Large intestine (tissue), 3 donors: ENCODE measurements around the gene DVL2. TPM values are rescaled to one million over a fixed set of nuclear protein-coding genes. Genes with fewer than 3 reads are reported as not detected.
A peak's percentile ranks its signal among the peaks of the same experiment; 100 is the strongest.

Experiments
- DNase-seq, 2 donors: peaks; one replicate each; pipeline versions ENCODE4 v3.0.0 to v3.0.0-alpha.2; 2013
- H3K27ac ChIP-seq: one replicate; pipeline ENCODE4 v1.5.1; 2013; ENCODE audit warnings: low read length
- H3K27me3 ChIP-seq: 2 replicates; pipeline ENCODE4 v1.6.1; 2013; ENCODE audit warnings: low read length; ENCODE audit not compliant: control insufficient read depth, insufficient read depth
- H3K36me3 ChIP-seq: 2 replicates; pipeline ENCODE4 v1.6.1; 2013; ENCODE audit warnings: low read length; ENCODE audit not compliant: control insufficient read depth, insufficient read depth
- H3K4me1 ChIP-seq: one replicate; pipeline ENCODE4 v1.6.1; 2013; ENCODE audit warnings: low read length; ENCODE audit not compliant: control insufficient read depth, insufficient read depth
- H3K4me3 ChIP-seq: one replicate; pipeline ENCODE4 v1.5.1; 2013; ENCODE audit warnings: low read length
- H3K9me3 ChIP-seq: one replicate; pipeline ENCODE4 v1.6.1; 2013; ENCODE audit warnings: mild to moderate bottlenecking, low read depth, low read length, moderate library complexity; ENCODE audit not compliant: control insufficient read depth
- WGBS: methylation state at CpG from one replicate; pipeline ENCODE4 v1.1.5; 2013; ENCODE audit warnings: low lambda C conversion rate; ENCODE audit not compliant: insufficient coverage; 5-methylcytosine and 5-hydroxymethylcytosine counted together
- polyA plus RNA-seq: library from polyadenylated mRNA; unstranded; fragments of 120-200 nt; gene quantifications from one replicate; pipeline ENCODE4 v1.2.1, GENCODE V29; 2013

DVL2 gene
- polyA plus RNA-seq, 1 donor: 44.5 TPM

DNA sequence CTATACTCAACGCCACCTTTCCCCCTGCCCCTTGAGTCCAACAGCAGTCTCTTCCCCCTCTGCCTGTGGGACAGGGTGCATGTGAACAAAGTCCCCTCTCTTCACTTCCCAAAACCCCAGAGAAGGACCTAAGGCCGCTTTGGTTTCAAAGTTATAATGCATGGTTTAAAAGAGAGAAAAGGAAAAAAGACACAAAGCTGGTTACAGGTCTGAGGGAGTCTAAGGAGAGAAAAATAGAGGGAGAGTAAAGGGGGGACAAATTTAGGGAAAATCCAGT, 9.1 kb upstream of the DVL2 start:
- 17% methylated on average over 1 of the region's 2 CpGs for WGBS

DNA sequence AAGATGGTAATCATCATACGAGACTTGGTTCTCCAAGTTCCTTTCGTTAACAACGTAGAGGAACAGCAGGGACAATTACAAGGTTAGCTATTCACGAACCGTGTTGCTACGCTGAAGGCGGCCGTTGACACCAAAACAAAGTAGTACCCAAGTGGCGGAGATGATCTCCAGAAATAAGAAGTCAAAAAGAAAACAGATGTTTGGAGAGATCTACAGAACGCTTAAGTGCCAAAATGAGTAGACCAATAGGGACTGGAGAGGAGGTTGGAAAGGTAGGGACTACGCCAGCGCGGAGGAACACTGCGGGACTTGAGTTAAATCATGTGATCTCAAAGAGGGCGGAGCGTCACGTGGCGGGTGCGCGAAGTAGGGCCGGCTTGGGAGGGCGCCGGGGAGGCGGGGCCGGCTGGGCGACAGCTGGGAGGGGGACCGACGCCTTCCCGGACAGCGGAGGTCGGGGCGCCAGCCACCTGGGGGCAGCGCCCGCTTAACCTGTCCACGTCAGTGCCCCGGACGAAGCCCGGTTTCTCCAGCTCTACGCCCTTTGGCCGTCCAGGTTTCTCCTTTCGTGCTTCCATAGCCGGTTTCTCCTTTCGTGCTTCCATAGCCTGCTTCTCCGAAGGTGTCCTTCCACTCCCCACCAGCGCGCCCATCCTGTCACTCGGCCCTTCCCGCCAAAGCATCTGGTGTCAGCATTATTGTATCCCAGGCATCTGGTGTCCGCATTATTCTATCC, 8.6 kb upstream of the DVL2 start:
- peaks cover 39% of the 10 kb centered on the region for H3K36me3 ChIP-seq
- H3K27me3 ChIP-seq: no peaks in the 10 kb centered on the region
- H3K4me3 ChIP-seq: peak overlapping the region; percentile 95
- no peaks in the 10 kb centered on the region for H3K9me3 ChIP-seq
- WGBS: 0% methylated on average over 2 of the region's 49 CpGs
- H3K27ac ChIP-seq: peak overlapping the region; percentile 99
- peaks cover 14% of the 10 kb centered on the region for H3K4me1 ChIP-seq
- peak; percentile 96 to 97 for DNase-seq

More for the DNA sequence above, 9.1 kb upstream of the DVL2 start:
- H3K9me3 ChIP-seq: no peaks in the 10 kb centered on the region
- H3K27ac ChIP-seq: peak overlapping the region; percentile 99
- no peak for DNase-seq
- peak overlapping the region; percentile 95 for H3K4me3 ChIP-seq
- no peaks in the 10 kb centered on the region for H3K27me3 ChIP-seq
- peaks cover 39% of the 10 kb centered on the region for H3K36me3 ChIP-seq
- peaks cover 14% of the 10 kb centered on the region for H3K4me1 ChIP-seq

DNA sequence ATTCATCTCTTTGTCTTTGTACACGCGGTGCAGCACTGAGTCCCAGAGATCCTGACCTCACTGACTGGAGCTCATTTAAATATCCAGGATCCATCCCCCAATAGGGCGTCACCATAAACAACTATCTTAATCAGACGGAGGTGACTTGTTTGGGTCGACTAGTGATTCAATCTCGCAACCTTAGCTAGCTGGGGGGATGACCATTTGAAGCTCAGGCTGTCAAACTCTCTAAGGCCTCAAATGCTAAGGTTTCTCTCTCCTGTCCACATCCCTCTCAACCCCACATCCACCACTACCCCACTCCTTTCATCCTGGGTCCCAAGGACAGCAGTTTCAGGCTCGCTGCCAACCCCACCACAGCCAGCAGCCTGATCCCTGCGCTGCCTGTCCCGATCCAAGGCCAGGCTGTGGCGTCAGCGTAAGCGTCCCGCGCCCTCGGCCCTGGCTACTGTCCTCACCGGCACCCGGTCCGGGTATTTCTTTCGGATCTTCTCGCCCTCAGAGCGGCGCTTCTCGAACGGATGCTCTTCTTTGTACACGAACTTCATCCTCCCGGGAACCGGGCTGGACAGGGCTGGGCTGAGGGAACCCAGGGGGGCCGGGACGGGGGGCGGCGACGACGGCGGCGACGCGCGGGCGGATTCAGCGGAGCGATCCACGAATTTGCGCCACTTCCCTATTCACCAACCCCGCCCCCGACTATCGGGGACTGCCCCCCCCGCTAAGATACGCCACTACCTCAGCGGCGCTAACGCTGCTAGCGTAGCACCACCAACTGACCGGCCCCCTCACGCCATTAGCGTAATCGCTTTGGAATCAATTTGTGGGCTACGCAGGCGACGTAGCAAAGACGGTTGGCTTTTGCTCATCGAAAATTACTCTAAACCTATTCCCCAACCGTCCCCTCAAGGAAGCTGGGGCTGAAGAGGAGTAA, 7.7 kb upstream of the DVL2 start, which contains the start of gene GABARAP:
Gene GABARAP, minus strand, starts transcription at position 667 of the 934 bp plus-strand sequence. Its CDS starts 119 bp downstream, at position 548.
- DNase-seq: peak; percentile 92 to 96
- Histone ChIP-seq H3K4me3 (peak within 1 kb of the TSS; percentile 95), H3K4me1 (peaks cover 19% of the 10 kb centered on the region), H3K27ac (peak within 1 kb of the TSS; percentile 99), H3K36me3 (peaks cover 42% of the 10 kb centered on the region), H3K9me3 (no peaks in the 10 kb centered on the region), H3K27me3 (no peaks in the 10 kb centered on the region)
- WGBS: no CpG with 5 or more reads among the region's 62 CpGs

DNA sequence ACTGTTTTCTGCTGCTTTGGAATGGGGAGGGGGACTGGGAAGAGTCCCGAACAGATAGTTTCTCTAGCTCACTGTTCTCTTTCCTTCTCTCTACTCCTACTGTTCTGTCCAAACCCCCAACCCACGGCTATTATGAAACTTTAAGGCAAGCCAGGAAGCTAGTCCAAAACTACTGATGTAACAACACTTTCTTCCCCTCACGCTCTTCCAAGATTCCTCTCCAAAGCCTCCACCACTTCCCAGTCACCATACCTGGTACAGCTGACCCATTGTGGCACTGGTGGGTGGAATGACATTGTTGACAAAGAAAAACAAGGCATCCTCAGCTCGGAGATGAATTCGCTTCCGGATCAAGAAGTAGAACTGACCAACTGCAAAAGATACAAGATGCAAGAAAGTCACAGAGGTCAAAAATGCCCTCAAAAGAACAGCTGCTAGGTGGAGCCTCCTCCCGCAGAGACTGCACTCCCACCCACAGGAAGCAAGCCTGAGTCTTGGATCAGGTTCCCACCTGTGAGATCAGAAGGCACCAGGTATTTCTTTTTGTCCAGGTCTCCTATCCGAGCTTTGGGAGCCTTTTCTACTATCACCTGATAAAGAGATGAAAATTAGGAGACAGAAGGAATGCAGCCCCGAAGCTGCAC, 6.9 kb upstream of the DVL2 start:
- peak overlapping the region; percentile 99 for H3K27ac ChIP-seq
- no CpG with 5 or more reads among the region's 9 CpGs for WGBS
- H3K9me3 ChIP-seq: no peaks in the 10 kb centered on the region
- DNase-seq: no peak
- peaks cover 42% of the 10 kb centered on the region for H3K36me3 ChIP-seq
- no peaks in the 10 kb centered on the region for H3K27me3 ChIP-seq
- H3K4me1 ChIP-seq: peaks cover 22% of the 10 kb centered on the region
- peak overlapping the region; percentile 95 for H3K4me3 ChIP-seq

DNA sequence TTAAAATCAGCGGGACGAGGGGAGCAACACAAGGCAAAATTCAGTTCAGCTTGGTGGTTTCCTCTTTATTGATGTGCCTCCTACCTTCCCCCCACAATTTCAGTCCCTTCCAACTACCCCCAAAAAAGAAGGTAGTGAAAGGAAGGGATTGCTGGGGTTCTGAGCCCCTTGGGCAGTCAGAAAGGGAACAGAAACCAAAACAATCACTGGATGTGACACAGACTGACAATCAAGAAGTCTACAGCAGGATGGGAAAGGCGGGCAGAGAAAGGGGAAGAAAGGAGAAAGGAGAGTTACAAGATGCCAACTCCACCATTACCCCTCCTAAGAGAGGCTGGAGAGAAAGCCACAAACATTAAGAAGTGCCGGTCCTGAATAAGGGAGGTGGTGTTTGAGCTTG, 6.1 kb upstream of the DVL2 start:
- H3K27ac ChIP-seq: peak overlapping the region; percentile 99
- H3K27me3 ChIP-seq: no peaks in the 10 kb centered on the region
- peak overlapping the region; percentile 95 for H3K4me3 ChIP-seq
- H3K4me1 ChIP-seq: peaks cover 29% of the 10 kb centered on the region
- H3K36me3 ChIP-seq: peaks cover 42% of the 10 kb centered on the region
- DNase-seq: no peak
- no peaks in the 10 kb centered on the region for H3K9me3 ChIP-seq
- no CpG with 5 or more reads among the region's 4 CpGs for WGBS

DNA sequence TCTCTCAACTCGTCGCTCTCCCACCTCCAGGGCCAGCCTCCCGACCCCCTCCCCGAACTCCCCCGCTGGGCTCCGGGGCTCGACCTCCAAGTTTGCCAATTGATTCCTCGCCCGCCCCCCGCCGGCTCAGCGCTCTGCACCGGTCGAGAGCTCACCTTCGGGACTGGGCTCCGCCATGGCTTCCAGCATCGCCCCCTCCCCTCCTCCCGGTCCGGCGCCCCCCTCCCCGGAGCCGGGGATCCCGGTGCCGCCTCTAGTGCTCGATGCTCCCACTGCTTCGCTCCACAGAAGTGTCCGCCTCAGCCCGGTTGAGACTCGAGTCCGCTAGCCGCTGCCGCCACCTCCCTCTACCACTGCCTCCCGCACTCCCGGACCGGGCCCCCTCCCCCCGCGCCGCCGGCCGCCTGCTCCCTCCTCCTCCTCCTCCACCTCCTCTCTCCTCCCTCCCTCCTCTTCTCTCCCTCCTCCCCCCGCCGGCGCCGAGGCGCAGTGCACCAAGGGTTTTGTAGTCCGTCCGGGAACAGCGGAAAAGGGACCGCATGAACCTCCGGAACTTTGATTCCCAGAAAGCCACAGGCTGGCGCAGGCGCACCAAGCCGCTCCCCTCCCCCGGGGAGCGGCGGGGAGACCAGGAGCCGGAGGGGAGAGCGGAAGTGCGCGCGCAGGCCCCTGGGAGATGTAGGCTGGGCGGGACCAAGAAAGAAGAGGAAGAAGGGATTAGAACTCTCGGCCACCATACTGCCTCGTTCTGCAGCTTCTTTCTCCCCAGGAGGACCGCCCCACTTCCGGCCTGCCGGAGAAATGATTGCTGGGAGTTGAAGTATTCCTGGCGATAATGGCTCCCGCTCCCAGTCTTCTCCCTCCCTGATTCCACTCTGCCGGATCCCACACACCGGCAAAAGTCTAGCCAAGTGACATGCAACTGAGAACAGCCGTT, 5.0 kb upstream of the DVL2 start, which contains the start of gene PHF23:
Gene PHF23, minus strand, starts transcription at position 367 of the 937 bp plus-strand sequence. Its CDS starts 178 bp downstream, at position 189.
- Histone ChIP-seq H3K36me3 (peaks cover 42% of the 10 kb centered on the region), H3K9me3 (no peaks in the 10 kb centered on the region), H3K27ac (peak within 1 kb of the TSS; percentile 66), H3K4me3 (peak within 1 kb of the TSS; percentile 98), H3K27me3 (no peaks in the 10 kb centered on the region), H3K4me1 (peaks cover 32% of the 10 kb centered on the region)
- peak; percentile 100 for DNase-seq
- no CpG with 5 or more reads among the region's 72 CpGs for WGBS

DNA sequence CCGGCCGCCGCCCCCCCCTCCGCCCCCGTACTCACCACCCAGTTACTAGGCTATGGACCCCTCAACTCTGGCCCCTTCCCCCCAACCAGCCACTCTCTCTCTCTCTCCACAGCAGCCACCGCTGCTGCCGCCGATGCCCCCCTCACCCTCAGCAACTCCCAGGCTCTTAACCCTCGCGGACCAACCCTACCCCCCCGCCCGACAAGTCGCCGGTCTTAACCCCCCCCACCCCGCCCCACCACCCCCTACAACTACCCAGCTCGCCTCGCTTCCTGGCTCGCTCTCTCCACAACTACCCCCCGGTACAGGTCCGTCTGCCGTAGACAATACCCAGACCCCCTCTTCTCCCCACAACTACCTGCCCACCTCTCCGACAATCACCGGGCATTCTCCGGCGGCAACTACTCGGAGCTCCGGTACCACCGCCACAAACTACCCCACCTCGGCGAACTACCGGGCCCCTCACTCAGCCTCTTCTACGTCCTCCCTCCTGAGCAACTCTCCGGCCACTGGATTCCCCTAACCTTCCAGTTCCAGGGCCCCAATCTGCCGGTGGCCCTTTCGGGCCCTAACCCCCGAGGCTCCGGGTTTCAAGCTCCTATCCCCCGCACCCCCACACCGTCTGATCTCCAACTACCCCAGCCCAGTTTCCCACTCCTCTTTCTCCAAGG, 4.2 kb upstream of the DVL2 start:
- Histone ChIP-seq H3K27me3 (no peaks in the 10 kb centered on the region), H3K27ac (peak overlapping the region; percentile 66), H3K4me1 (peaks cover 32% of the 10 kb centered on the region), H3K9me3 (no peaks in the 10 kb centered on the region), H3K36me3 (peaks cover 34% of the 10 kb centered on the region), H3K4me3 (peak overlapping the region; percentile 98)
- WGBS: no CpG with 5 or more reads among the region's 39 CpGs
- peak in 1 of 2 donors; percentile 53 for DNase-seq

DNA sequence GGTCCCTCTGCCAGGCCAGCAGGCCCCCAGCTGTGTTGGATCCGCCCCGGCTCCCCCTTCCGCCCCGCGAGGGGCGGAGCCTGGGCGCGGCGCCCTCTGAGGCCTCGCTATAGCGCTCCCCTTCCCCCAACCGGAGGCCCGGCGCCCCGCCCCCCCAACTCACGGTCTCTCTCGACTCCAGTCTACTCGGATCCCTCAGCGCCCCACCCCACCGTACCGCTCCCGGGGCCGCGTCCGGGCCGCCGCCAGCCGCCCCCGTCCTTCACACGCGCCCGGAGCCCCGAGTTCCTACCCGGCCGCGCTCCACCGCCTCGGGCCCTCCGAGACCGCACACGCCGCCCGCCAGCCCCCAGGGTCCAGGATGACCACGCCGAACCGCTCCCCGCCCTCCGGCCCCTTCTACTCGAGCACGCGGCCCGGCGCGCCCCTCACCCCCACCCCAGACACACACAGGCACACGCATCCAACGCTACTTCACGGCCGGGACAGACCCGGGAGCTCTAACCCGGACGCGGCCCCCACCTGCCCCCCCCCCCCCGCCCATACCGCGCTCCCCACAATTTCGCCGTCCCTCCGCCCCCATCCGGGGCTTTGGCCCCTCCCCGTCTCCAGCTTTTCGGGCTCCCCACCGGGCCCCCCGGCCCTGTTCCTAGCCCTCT, 3.6 kb upstream of the DVL2 start:
- H3K4me1 ChIP-seq: peaks cover 32% of the 10 kb centered on the region
- H3K9me3 ChIP-seq: no peaks in the 10 kb centered on the region
- H3K27me3 ChIP-seq: no peaks in the 10 kb centered on the region
- peak overlapping the region; percentile 98 for H3K4me3 ChIP-seq
- WGBS: no CpG with 5 or more reads among the region's 73 CpGs
- peaks cover 34% of the 10 kb centered on the region for H3K36me3 ChIP-seq
- H3K27ac ChIP-seq: peak overlapping the region; percentile 66
- DNase-seq: peak; percentile 75 to 88

DNA sequence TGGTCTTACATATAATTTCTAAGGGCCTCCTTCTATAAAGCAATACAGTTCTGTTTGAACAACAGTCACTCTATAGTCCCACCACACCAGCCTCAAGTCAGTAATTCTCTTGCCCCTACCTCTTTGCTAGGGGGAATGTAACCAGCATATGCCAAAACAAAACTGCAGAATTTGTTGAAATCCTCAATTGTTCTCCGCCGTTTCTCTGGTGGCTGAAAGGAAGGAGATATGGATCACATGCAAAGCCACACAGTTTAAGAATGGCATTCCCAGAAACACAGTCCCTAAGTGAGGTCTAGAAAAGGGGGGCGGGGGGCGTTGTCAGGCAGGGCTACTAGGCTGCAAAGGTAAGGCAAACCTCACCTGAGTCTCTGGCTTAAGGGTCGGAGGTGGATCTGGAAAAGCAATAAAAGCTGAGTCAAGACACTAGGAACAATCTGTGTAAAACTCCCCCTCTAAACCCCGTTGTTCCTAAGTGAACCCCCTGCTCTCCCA, 3.0 kb upstream of the DVL2 start:
- peak overlapping the region; percentile 98 for H3K4me3 ChIP-seq
- WGBS: no CpG with 5 or more reads among the region's 6 CpGs
- DNase-seq: no peak
- H3K4me1 ChIP-seq: peaks cover 36% of the 10 kb centered on the region
- no peaks in the 10 kb centered on the region for H3K27me3 ChIP-seq
- H3K36me3 ChIP-seq: peaks cover 34% of the 10 kb centered on the region
- no peaks in the 10 kb centered on the region for H3K9me3 ChIP-seq
- H3K27ac ChIP-seq: peak overlapping the region; percentile 66
